Lower leg skin (tissue), 3 donors: Measurements from ENCODE around the gene DPCD.

ENCODE experiments used
- CTCF ChIP-seq, 3 donors: fragments of 450-650 bp; IDR thresholded peaks; one replicate each; pipeline ENCODE4 v1.5.1; 2016; ENCODE audit warnings: antibody characterized with exemption in 3 of 3, mild to moderate bottlenecking in 3 of 3, moderate library complexity in 2 of 3
- POLR2A ChIP-seq, 2 donors: fragments of 450-650 bp; IDR thresholded peaks; one replicate each; pipeline ENCODE4 v1.6.1; 2016 to 2017; ENCODE audit warnings: antibody characterized with exemption in 2 of 2, mild to moderate bottlenecking in 1 of 2, moderate library complexity in 1 of 2

- TF ChIP-seq CTCF (IDR thresholded peaks at IDR 0.05) (no peak), POLR2A (IDR thresholded peaks at IDR 0.05) (no peak)
These were observed 30.8 kb downstream of the DPCD start for GRCh38 chr10:101618871-101619270.
